Activated CD8-positive, alpha-beta memory T cell treated with anti-CD3 and anti-CD28 coated beads, Interleukin-2, amount 50 U/mL, for 4 hours (primary cell): ENCODE measurements around the gene CFAP69.
"Not testable (repeated sequence)": the region's sequence is repeated elsewhere in the genome, so short reads cannot be mapped to it uniquely, and the experiment has no call there.

Experiments
- DNase-seq: peaks from one replicate; pipeline ENCODE4 v3.0.0-alpha.2; 2020

Gene CFAP69

DNA sequence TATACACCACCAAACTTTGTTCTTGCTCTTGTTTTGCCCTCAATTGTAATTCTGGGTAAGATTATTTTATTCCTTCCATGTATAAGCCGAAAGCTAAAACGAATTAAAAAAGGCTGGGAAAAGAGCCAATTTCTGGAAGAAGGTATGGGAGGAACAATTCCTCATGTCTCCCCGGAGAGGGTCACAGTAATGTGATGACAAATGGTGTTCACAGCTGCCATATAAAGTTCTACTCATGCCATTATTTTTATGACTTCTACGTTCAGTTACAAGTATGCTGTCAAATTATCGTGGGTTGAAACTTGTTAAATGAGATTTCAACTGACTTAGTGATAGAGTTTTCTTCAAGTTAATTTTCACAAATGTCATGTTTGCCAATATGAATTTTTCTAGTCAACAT is 12.5 kb upstream of the CFAP69 start:
- no peak for DNase-seq

DNA sequence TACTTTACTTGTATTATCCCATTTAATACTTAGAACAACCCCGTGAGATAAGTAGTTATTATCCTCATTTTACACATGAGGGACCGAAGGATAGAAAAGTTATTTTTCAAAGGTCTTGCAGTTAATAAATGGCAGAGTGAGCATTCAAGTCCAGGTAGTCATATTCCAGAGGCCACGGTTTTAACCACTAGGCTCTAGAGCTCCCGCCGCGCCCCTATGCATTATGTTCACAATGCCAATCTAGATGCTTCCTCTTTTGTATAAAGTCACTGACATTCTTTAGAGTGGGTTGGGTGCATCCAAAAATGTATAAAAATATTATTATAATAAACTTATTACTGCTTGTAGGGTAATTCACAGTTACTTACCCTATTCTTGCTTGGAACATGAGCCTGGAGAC is 11.4 kb upstream of the CFAP69 start:
- DNase-seq, result no peak

DNA sequence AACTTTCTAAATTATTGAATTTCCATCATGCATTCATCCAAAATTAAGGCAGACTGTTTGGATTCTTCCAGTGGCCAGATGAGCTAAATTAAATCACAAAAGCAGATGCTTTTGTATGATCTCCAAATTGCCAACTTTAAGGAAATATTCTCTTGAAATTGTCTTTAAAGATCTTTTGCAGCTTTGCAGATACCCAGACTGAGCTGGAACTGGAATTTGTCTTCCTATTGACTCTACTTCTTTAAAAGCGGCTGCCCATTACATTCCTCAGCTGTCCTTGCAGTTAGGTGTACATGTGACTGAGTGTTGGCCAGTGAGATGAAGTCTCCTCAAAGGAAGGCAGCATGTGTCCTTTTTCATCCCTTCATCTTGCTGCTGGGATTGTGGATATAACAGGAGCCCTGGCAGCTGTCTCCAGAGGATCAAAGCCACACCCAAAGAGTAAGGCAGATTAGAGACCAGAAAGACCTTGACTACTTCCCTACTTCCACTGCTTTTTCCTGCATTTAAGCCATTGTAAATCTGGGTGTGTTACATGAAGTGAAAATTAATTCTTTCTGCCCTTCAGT is 8.2 kb upstream of the CFAP69 start:
- DNase-seq, result no peak

DNA sequence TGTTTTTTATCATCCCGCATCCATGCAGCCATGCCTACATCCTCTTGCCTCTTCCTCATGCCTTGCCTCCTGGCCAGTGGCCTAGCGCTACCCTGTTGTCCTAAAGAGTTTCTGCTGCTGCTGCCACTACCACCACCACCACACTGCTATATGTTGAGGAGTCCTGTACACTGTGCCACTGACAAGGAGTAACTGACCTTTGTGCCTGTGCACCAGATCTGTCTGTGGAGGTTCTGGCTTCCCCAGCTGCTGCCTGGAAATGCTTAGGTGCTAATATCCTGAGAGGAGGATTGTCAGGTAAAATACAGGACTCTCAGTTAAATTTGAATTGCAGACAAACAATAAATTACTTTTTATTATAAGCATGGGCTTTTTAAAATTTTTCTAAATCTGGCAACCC is 7.0 kb upstream of the CFAP69 start:
- DNase-seq, result no peak

DNA sequence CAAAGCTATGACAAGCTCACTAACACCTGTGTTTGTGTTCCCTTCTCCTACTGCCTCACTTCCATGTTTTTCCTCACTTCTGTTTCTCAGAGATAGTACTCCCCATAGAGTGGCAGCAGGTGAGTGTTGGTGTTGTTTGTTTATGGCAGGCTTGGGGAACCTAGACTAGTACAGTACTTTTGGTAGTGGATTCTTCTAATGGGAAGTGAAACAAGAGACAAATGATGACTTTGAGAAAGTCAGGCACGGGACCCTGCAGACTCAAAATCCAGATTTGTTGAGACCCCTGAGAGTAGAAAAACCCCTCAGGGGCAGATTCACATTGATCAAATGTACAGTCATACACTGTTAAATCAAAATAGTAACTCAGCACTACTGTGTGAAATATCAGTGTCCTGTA is 6.4 kb upstream of the CFAP69 start:
- DNase-seq, result no peak

DNA sequence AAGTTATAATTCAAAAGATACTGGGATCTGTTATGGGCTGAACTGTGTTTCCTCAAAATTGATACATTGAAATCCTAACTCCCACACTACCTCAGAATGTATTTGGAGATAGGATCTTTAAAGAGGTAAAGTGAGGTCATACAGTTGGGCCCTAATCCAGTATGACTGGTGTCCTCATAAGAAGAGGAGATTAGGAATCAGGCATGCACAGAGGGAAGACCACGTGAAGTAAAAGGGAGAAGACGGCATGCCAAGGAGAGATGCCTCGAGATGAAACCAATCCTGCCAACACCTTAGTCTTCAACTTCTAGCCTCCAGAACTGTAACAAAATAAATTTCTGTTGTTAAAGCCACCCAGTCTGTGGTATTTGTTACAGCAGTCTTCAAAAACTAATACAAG is 5.9 kb upstream of the CFAP69 start:
- no peak for DNase-seq

DNA sequence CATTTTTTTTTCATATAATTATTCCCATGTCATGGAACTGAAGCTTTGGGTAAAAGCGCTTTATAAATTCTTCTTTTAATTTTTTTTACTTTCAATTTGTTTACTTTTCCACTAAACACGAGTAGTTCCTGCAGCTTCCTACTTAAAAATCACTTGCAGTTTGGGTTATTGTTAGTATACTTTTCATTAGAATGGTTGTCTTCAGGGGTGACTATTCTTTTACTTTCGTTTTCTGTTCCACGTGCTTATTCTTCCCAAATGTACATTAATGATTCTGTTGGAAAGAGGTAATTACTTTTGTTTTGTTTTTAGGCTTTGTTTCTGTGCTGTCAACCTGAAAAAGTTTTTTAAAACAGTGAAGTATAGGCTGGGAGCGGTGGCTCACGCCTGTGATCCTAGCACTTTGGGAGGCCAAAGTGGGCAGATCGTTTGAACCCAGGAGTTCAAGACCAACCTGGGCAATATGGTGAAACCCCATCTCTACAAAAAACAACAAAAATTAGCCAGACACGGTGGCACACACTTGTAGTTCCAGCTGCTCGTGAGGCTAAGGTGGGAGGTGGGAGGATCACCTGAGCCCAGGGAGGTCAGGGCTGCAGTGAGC is 5.2 kb upstream of the CFAP69 start:
- DNase-seq, result no peak

DNA sequence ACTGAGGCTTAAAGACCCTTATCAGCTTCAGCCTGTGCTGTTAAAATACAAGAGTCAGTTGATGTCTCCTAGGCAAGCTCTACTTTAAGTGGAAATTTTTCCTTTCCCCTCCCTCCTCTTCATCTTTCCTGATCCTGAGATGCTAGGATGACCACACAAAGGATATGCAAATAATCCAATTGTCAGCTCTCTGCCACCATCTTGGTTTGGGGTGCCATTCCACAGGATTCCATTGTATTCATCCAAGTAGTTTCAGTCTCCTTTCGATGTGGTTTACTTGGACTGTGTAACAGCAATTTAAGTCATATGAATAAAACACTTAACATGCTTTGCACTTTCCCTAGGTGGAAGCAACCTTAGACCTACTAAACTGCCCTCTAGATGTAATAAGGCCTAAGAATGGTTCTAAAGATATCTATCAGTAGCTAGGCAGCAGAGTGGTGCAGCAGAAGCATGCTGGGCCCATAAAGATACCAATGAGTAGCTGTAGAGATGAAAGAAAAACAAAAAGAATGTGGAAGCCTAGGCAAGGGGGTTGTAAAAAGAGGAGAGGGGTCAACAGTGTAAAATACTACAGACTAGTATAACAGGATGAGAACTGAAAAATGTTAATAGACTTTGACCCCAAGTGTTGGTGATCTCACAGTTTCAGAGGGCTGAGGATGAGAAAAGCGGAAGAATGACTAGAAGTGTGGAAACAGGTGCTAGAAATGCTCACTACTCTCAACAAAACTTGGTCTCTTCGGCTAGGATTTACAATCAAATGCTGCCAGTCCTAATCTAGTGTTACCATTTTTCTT is 2.4 kb upstream of the CFAP69 start:
- no peak for DNase-seq

DNA sequence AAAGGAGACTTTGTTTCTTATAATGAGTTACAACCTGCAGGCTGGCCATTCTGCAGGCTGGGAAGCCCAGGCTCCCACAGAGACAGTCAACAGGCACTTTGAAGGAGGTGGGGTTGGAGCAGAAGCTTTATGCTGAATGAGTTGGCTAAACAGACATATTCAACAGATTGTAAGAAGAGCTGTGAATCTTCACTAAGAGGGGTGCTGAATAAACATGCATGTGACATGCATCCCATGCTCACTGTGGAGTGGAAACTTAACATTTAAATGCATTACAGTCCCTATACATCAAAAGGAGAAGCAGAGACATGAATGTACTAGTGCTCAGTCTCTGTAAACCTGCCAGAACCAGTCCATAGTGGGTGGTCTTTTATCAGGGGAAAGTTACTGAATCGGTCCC is 1.4 kb upstream of the CFAP69 start:
- DNase-seq, result no peak

DNA sequence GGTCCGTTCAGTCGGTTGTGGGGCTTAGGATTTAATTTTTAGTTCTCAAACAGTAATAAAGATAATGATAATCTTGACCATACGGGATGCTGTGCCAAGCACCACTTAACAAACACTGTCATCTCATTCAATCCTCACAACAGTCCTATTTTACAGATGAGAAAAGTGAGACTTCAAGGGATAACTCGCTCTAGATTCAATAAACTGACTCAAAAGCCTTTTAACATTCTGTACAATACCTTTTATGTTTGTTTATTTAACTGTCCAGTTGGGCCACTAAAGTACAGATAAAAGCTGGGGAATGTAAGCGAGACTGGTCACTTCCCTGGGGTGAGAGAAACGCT is 437 bp upstream of the CFAP69 start:
- no peak for DNase-seq

DNA sequence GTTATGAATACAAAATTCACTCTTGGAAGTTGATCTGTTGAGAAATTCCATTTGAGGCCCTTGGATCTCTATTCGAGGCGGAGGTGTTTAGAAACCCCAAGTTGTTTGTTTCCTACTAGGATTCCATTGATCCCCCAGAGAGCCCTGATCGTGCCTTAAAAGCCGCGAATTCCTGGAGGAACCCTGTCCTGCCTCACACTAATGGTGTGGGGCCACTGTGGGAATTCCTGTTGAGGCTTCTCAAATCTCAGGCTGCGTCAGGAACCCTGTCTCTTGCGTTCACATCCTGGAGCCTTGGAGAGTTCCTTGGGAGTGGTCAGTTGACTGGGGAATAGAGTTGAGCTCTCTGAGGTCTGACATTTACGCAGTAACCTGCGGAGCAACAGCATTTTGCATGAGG is 1.2 kb downstream of the CFAP69 start:
- no peak for DNase-seq

DNA sequence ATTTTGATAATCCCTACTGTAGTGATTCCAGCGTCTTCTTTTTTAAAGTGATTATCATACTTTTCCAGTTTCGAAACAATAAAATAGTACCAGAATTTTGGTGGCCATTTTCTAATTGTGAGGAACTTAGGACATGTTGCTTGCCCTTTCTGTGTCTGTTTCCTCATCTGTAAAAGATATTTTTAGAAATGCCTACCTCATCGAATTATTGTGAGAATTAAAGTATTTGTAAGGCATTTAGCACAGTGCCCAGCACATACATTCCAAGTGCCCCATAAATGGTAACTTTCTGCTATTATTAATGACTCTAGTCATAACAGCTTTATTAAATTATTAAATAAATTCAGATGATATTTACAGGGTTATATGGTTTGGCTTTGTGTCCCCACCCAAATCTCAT is 3.7 kb downstream of the CFAP69 start:
- DNase-seq, result no peak

DNA sequence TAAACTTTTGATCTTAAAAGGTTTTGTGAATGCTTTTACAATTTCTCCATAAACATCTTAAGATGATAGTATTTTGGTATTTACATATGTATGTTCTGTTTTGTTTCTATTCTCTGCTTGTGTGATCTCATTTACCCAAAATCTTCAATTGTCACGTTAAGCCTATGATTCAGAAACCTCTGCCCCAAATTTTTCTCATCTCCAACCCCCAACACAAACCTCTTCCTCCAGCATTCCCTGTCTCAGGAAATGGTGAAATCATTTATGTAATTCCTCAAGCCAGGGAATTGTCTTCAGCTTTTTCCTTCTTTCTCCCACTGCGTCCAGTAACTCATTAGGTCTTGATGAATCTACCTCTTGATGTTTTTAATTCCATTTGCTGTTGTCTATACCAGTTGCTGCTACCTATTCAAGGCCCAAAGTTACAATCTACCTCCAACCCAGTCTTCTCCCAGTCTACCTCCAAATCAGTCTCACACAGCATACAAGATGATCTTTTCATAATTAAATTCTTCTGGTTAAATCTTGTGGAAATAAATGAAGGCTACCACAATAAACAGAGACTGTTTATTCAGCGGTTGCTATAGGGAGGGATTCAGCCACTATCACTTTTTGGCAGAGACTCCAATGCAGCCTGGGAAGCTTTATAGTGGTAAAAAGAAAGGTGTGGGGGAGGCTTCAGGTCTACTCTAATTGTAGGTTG is 5.8 kb downstream of the CFAP69 start:
- DNase-seq, result no peak

DNA sequence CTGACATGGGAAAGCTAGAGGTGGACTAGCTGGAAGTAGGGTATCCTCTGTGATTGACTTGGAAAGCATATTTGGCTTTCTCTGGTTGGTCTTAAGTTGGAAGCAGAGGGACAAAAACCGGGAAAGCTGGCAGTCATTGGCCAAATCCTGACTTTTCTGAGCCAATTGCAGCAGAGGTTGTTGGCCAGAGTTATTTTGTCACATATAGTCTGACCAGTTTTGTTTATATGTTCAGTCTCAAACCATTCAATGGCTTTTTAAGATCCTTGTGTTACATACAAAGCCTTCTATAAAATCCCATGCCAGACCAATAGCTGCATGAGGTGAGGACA is 6.3 kb downstream of the CFAP69 start:
- no peak for DNase-seq

DNA sequence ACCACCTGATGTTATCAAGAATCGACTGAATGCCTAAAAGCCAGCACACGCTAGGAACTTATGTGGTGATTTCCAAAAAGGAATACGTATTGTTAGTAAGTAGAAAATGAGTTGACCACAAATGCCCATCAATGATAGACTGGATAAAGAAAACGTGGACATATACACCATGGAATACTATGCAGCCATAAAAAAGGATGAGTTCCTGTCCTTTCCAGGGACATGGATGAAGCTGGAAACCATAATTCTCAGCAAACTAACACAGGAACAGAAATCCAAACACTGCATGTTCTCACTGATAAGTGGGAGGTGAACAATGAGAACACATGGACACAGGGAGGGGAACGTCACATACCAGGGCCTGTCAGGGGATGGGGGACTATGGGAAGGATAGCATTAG is 11.0 kb downstream of the CFAP69 start:
- DNase-seq, result not testable (repeated sequence)

DNA sequence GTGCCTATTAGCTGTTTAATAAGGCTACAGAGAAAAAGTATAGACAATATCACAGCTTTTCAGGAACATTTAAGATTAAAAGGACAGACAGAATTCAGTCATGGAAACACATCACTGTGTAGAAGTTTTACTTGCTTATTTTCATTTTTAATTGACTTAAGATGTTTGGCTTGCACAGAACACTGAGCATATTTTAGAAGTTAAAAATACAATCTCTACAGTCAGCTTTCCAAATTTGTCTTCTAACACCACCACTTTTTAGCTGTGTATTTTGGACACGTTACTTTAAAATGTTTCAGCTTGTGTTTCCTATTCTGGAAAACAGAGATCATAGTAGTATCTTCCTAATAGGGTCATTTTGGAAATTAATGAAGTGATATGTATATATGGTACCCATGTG is 11.8 kb downstream of the CFAP69 start:
- no peak for DNase-seq

DNA sequence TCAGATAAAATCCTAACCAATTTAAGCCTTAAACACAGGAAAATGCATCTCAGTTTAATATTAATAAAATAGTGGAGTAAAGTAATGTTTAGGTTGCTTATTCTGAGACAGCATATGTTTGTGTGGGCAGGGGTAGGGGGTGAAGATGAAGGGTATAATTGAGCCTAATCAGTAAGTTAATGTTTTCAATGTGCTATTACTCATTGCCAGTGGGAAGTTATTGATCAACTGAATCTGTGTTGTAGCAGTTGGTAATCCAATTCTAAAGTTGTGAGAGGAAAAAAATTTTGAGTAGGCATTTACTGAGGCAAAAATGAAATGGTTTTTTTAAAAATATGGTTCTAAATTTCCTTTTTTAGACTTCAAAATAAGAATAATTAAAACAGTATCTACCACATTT is 16.5 kb downstream of the CFAP69 start:
- DNase-seq, result no peak

DNA sequence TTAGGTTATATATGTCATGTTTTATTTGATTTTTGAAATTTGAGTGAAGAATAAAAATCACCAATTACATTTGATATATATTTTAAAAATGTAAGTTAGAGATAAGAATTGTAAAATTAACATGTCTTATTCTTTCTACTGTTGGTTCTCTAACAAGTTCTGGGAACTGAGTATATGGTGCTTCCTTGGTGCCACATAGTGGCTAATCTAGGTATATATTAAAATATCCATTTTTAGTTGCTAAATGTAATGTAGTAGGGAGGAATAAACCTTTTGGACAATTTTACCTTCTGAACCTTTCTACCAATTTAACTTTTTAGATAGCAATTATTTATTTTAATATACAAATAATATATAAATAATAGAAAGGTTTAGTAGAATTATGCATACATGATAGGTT is 17.5 kb downstream of the CFAP69 start:
- DNase-seq, result no peak

DNA sequence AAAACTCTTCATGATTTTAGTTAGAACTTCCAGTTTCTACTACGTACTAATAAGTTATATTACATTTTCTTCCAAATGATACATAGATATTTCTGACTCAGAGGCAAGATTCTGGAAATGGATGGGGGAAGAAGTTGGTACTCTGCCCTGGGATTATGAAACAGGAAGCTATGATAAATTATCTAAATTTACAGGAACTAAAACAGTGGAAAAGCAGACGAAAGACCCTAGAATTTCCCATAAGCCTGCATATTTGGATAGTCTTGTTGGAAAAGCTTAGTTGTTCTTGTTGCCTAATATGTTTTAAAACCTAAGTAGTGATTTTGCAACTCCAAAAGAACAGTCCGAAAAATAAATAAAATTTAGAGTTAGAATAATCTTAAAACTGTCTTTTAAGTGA is 21.8 kb downstream of the CFAP69 start:
- DNase-seq, result no peak

DNA sequence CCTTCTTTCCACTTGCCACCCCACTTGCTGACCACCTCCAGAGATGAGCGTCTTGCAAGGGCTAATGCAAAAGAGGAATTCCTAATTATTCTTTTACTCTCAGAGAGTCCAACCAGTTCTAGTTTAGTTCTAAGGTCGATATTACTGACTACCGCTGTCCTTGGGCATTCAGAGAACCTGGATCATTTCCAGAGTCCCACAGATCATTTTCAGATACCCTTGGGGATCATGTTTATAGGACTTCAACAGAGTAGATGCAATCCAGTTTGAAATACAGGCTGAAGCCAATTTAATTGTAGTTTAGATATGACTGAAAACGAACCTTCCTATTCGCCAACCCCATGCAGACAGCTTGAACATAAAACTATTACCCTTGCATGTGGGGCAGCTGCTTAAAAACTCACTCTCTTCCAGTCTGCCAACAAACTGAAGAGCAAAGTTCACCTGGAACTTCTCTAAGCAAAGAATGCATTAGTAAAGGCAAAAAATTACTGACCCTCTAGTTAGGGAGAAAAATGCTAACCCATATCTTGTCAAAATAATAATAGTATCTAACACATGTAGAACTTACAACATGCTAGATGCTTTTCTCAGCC is 22.4 kb downstream of the CFAP69 start:
- no peak for DNase-seq

DNA sequence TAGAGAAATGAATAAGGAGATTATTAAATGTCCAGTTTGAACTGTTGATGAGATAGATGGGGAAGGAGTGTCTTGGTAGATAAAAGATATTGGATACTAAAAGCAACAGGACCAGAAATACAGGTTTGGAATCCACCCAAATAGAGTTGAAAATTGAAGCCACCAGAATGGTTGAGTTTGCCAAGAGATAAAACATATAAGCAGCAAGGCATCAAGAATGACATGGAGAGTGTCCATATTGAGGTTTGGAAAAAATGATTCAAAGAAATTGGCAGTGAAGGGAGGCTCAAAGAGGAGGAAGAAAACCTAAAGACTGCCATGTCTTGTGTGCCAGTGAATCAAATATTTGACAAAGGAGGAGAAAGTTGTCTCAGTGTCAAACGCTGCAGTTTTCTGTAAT is 24.2 kb downstream of the CFAP69 start:
- DNase-seq, result no peak

DNA sequence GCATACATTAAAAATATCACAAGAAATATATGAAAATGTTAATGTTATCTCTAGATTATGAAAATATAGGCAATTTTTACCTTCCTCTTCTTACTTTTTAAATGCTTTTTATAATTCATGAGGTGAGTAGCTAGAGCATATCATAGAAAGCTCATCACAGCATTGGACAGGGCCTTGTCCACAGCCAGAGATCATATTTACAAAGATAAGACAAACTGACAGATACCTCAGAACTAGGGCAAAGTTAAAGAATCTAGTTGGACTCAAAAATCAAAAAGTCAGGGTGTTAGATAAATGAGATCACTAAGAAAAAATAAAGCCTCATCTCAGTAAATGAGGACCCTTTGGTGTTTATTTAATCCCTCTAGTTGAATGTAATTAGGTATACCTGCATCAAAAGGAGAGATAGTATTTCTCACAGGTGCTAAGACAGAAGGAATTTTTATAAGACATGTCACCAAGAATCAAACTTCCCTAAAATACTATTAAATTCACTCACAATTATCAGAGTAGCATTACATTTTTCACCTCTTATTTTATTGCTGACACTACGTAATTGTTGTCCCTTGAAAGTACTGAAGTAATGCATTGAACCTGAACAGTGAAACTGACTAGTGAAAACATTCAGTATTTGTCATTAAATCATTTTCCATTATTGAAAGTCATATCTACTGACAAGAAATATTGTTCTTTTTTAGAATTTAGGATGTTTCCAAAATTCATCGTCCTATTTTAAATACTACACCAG is 25.6 kb downstream of the CFAP69 start:
- no peak for DNase-seq

DNA sequence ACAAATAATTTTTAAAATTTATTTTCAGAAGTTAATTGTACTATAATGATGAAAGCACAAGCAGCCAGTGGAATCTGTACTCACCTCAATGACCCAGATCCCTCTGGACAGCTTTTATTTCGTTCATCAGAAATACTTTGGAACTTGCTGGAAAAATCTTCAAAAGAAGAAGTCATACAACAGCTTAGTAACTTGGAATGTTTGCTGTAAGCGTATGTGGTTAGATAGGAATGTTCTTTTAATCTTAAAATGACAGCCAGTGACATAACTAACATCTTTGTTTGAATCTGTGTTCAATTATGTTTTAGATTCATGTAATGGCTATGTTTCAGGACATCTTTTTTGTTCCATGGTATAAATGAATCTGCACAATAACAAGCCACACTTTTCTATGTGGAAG is 26.8 kb downstream of the CFAP69 start:
- no peak for DNase-seq
